Activated CD8-positive, alpha-beta memory T cell treated with anti-CD3 and anti-CD28 coated beads, Interleukin-2, amount 10 ng/mL, durations not matched to agents 7 days and 5 days (primary cell): ENCODE data around the gene CFAP77. TPM values are rescaled to one million over a fixed set of nuclear protein-coding genes. Genes with fewer than 3 reads are reported as not detected.
"Not testable (repeated sequence)": the region's sequence is repeated elsewhere in the genome, so short reads cannot be mapped to it uniquely, and the experiment has no call there.

ENCODE experiments used
- ATAC-seq: fragments of 150-1000 bp; cut with Tn5 transposase; one replicate; pipeline ENCODE4 v1.10.0; 2021; ENCODE audit warnings: moderate library complexity
- CTCF ChIA-PET: fragments of 350-600 bp; sonication (Branson Sonifier 250); formaldehyde crosslinking; loops from one replicate; lab custom pipeline; 2021; ENCODE audit warnings: antibody characterized with exemption; lab: Charles Lee
- DNase-seq: peaks from one replicate; pipeline ENCODE4 v3.0.0-alpha.2; 2020
- H3K27ac Mint-ChIP-seq: one replicate; pipeline ENCODE4 v1.8.0; 2021; ENCODE audit warnings: mild to moderate bottlenecking, mixed read lengths
- H3K27me3 Mint-ChIP-seq: one replicate; pipeline ENCODE4 v1.8.0; 2021; ENCODE audit warnings: mixed read lengths
- H3K36me3 Mint-ChIP-seq: one replicate; pipeline ENCODE4 v1.8.0; 2021; ENCODE audit warnings: mild to moderate bottlenecking, mixed read lengths
- H3K4me1 Mint-ChIP-seq: one replicate; pipeline ENCODE4 v1.8.0; 2021; ENCODE audit warnings: mixed read lengths
- H3K4me3 Mint-ChIP-seq: one replicate; pipeline ENCODE4 v1.8.0; 2021; ENCODE audit warnings: mild to moderate bottlenecking, moderate library complexity, mixed read lengths
- H3K9me3 Mint-ChIP-seq: one replicate; pipeline ENCODE4 v1.8.0; 2022; ENCODE audit warnings: low read depth, mixed read lengths
- total RNA-seq, 2 experiments: library from RNA; stranded (reverse); gene quantifications; one replicate each; pipeline ENCODE4 v1.2.3, GENCODE V29; 2021

The CFAP77 gene
- total RNA-seq: not detected

DNA sequence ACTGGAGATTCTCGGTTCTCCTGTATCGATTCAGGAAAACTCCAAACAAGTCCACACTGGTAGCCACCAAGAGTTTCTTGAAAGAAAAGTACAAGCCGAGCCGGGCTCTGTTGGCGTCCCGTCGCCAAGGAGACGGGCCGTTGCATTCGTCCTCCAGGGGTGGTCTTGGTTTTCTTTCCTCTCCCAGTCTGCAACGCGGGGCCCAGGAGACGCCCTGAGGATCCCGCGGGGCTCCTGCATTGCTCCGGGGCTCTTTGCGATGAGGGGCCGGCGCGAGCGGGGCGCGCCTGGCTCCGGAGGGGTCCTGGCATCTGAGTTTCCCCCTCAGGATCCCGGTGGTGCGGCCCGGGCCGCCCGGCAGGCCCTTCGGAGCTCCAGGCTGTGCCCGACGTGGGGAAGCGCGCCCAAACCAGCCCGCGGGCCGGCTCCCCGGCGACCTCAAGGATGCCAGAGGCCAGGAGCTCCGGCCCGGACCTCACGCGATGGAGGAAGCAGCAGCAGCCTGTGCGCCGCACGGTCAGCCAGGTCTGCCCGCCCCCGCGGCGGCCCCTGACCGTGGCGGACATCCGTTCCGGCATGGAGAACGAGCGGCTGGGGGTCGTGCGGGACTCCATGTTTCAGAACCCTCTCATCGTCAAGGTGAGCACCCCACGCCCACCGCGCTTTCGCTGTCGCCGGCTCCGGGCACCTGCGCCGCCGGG is at the start of gene CFAP77:
CFAP77 (plus strand) TSS at position 384 of the 701 bp plus-strand sequence; CDS start at position 445, 61 bp downstream.
- peak within 1 kb of the TSS; percentile 43 for H3K4me3 Mint-ChIP-seq
- H3K27ac Mint-ChIP-seq: peak within 1 kb of the TSS; percentile 28
- CTCF ChIA-PET: interaction anchor here (0.6 to 1.9 kb wide), 12 partner anchors 35 to 562 kb away, joined by 3 to 9 read pairs (median 4); no protein-coding TSS in a partner anchor
- no peaks in the 10 kb centered on the region for H3K9me3 Mint-ChIP-seq
- peaks cover 2% of the 10 kb centered on the region for H3K36me3 Mint-ChIP-seq
- DNase-seq (peak; percentile 52), ATAC-seq (peak; percentile 32)
- H3K4me1 Mint-ChIP-seq: peaks cover 38% of the 10 kb centered on the region
- peaks cover 56% of the 10 kb centered on the region for H3K27me3 Mint-ChIP-seq

DNA sequence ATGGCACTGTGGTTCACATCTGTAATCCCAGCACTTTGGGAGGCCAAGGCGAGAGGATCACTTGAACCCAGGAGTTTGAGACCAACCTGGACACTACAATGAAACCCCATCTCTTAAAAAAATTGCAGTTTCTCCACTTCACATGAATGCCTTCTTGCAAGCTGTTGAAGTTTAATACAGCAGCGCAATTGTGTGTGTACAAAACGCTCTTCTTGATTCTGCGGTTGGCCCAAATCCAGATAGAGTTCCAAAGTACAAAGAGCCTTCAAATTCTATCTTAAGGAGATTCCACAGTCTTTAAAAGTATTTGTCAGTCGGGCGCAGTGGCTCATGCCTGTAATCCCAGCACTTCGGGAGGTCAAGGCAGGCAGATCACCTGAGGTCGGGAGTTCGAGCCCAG is 45.9 kb upstream of the CFAP77 start:
- ATAC-seq (no peak), DNase-seq (no peak)
- no peaks in the 10 kb centered on the region for H3K9me3 Mint-ChIP-seq
- H3K36me3 Mint-ChIP-seq: no peaks in the 10 kb centered on the region
- H3K4me3 Mint-ChIP-seq: no peak overlapping the region
- H3K4me1 Mint-ChIP-seq: peaks cover 4% of the 10 kb centered on the region
- CTCF ChIA-PET: no interaction called here
- H3K27ac Mint-ChIP-seq: no peak overlapping the region
- H3K27me3 Mint-ChIP-seq: no peaks in the 10 kb centered on the region

DNA sequence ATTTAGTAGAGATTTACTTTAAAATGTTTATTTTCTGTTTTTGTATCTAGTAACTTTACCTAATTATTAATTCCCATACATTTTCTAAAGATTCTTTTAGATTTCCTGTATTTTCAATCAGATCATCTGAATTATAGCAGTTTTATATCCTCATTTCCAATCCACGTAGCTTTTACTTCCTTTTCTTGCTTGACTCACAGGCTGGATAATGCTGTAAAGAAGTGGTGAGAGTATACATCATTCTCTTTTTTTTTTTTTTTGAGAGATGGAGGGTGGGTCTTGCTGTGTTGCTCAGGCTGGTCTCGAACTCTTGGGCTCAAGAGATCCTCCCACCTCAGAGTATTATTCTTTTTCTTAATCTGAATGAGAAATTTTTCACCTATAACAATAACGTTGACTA is 44.0 kb upstream of the CFAP77 start:
- DNase-seq: no peak
- Mint-ChIP-seq H3K4me1 (no peaks in the 10 kb centered on the region), H3K9me3 (no peaks in the 10 kb centered on the region), H3K27ac (no peak overlapping the region), H3K4me3 (no peak overlapping the region), H3K36me3 (no peaks in the 10 kb centered on the region), H3K27me3 (no peaks in the 10 kb centered on the region)
- ATAC-seq: no peak
- CTCF ChIA-PET: interaction anchor here (1.0 to 1.4 kb wide), 3 partner anchors 11 to 97 kb away, joined by 3 to 5 read pairs (median 3); partner anchors contain the start of gene SETX

DNA sequence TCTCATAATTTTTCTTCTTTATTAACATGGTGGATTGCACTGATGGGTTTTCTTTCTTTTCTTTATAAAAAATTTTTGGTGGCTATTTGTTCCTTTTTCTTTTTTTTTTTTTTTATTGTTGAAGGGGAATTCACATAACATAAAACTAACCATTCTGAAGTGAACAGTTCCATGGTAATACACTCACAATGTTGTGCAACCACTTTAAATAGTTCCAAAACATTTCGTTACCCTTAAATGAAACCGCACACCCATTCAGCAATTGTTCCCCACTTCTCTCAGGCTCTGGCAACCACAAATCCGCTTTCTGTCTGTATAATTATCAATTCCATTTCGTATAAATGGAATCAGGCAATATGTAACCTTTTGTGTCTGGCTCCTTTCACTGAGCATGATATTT is 43.5 kb upstream of the CFAP77 start:
- H3K36me3 Mint-ChIP-seq: no peaks in the 10 kb centered on the region
- no peak for DNase-seq
- H3K27me3 Mint-ChIP-seq: no peaks in the 10 kb centered on the region
- H3K4me1 Mint-ChIP-seq: no peaks in the 10 kb centered on the region
- CTCF ChIA-PET: no interaction called here
- H3K27ac Mint-ChIP-seq: no peak overlapping the region
- no peaks in the 10 kb centered on the region for H3K9me3 Mint-ChIP-seq
- ATAC-seq: no peak
- H3K4me3 Mint-ChIP-seq: no peak overlapping the region

- Mint-ChIP-seq H3K9me3 (no peaks in the 10 kb centered on the region), H3K36me3 (no peaks in the 10 kb centered on the region), H3K4me1 (peaks cover 6% of the 10 kb centered on the region), H3K27ac (no peak overlapping the region), H3K4me3 (no peak overlapping the region), H3K27me3 (no peaks in the 10 kb centered on the region)
- ATAC-seq (no peak), DNase-seq (no peak)
- CTCF ChIA-PET: interaction anchor here (0.7 to 0.9 kb wide), 2 partner anchors 11 to 13 kb away, joined by 3 to 4 read pairs; partner anchors contain the start of gene SETX
Measured at GRCh38 chr9:132367613-132368313, 42.2 kb upstream of the CFAP77 start.

DNA sequence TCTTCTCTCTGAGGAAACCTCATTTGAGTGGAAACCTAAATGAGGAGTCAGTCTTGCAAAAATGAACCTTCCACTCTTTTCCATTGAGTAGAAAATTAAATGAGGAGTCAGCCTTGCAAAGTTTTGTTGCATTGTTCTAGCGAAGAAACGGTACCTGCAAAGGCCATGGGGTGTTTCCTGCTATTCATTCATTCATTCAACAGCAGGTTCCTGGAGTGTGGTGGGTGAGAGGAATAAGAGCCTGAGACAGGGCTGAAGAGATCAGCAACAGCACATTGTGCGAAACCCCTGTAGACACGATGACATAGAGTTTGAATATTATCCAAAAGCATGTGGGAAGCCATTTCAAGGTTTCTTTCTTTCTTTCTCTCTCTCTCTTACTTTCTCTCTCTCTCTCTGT is 40.6 kb upstream of the CFAP77 start:
- Mint-ChIP-seq H3K4me3 (no peak overlapping the region), H3K4me1 (peaks cover 16% of the 10 kb centered on the region), H3K9me3 (no peaks in the 10 kb centered on the region), H3K36me3 (peaks cover 2% of the 10 kb centered on the region), H3K27ac (no peak overlapping the region), H3K27me3 (no peaks in the 10 kb centered on the region)
- ATAC-seq (no peak), DNase-seq (no peak)
- CTCF ChIA-PET: no interaction called here

DNA sequence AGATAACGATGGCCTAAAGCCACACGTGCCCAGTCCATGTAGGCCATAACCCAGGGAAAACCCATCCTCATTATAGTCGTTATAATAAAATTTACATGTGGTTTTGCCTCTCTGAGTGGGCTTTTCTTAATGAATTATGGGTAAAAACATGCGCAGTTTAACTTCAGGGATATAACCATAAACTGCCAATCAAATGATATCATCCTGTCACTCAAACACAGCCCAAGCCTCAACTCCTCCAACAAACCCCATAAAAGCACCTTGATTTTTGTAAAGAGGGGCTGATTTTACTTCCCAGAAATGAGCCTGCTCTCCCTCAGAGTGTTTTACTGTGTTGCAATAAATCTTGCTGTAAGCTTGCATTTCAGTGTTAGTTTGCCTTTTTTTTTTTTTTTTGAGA is 39.4 kb upstream of the CFAP77 start:
- CTCF ChIA-PET: no interaction called here
- ATAC-seq: no peak
- H3K9me3 Mint-ChIP-seq: no peaks in the 10 kb centered on the region
- H3K27me3 Mint-ChIP-seq: no peaks in the 10 kb centered on the region
- peaks cover 16% of the 10 kb centered on the region for H3K4me1 Mint-ChIP-seq
- no peak overlapping the region for H3K27ac Mint-ChIP-seq
- no peak overlapping the region for H3K4me3 Mint-ChIP-seq
- peaks cover 7% of the 10 kb centered on the region for H3K36me3 Mint-ChIP-seq
- DNase-seq: no peak

DNA sequence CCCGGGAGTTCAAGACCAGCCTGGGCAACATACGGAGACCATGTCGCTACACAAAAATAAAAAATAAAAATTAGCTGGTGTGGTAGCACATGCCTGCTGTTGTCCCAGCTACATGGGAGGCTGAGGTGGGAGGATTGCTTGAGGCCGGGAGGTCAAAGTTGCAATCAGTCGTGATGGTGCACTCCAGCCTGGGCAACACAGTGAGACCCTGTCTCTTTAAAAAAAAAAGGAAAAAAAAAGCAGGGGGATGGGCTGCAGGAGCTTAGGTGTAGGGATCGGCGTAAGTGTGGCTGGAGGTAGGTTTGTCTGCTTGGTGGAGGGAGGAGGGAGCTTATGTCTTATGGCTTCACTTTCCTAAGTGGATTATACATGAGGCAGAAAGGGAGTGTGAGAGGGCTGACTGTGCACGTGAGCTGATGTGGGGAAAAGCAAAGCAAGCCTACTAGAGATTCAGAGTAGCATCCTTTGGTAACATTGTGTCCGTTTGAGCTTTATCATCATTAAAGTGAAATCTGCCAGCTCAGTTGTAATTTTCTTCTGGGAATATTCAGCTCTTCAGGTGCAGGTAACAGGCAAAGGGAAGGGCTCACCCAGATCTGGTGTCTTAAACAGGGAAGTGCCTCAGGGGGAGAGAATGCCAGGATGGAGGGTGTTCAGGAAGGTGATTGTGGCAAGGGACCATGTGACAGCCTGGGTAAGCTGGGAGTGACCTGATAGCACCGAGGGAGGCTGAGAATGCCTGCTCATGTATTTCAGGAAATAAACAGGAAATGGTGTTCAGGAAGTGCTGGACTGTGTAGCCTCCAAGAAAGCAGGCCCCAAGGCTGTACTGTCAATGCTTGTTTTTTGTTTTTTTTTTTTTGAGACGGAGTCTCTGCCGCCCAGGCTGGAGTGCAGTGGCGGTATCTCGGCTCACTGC is 37.6 kb upstream of the CFAP77 start:
- CTCF ChIA-PET: interaction anchor here (0.7 to 1.1 kb wide), 4 partner anchors 9 to 113 kb away, joined by 3 to 4 read pairs (median 3); no protein-coding TSS in a partner anchor
- no peak for DNase-seq
- Mint-ChIP-seq H3K27me3 (no peaks in the 10 kb centered on the region), H3K36me3 (peaks cover 15% of the 10 kb centered on the region), H3K9me3 (no peaks in the 10 kb centered on the region), H3K27ac (peak overlapping the region; percentile 66), H3K4me1 (peaks cover 16% of the 10 kb centered on the region), H3K4me3 (no peak overlapping the region)
- peak; percentile 45 for ATAC-seq

DNA sequence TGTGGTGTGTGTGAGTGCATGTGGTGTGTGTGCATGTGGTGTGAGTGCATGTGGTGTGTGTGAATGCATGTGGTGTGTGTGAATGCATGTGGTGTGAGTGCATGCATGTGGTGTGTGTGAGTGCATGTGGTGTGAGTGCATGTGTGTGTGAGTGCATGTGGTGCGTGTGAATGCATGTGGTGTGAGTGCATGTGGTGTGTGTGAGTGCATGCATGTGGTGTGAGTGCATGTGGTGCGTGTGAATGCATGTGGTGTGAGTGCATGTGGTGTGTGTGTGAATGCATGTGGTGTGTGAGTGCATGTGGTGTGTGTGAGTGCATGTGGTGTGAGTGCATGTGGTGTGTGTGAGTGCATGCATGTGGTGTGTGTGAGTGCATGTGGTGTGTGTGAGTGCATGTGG is 32.2 kb upstream of the CFAP77 start:
- ATAC-seq, H3K9me3 Mint-ChIP-seq, H3K27ac Mint-ChIP-seq: not testable (repeated sequence)

DNA sequence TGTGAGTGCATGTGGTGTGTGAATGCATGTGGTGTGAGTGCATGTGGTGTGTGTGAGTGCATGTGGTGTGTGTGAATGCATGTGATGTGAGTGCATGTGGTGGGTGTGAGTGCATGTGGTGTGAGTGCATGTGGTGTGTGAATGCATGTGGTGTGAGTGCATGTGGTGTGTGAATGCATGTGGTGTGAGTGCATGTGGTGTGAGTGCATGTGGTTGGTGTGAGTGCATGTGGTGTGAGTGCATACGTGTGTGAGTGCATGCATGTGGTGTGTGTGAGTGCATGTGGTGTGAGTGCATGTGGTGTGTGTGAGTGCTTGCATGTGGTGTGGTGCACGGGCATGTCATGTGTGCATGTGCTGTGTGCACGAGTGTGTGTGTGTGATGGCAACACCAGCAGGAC is 31.6 kb upstream of the CFAP77 start:
- not testable (repeated sequence) for DNase-seq, H3K9me3 Mint-ChIP-seq, H3K27ac Mint-ChIP-seq, H3K4me3 Mint-ChIP-seq, H3K27me3 Mint-ChIP-seq, ATAC-seq
- Mint-ChIP-seq H3K36me3 (peaks cover 35% of the 10 kb centered on the region), H3K4me1 (peaks cover 19% of the 10 kb centered on the region)
- CTCF ChIA-PET: interaction anchor here (0.8 kb wide), 1 partner anchor 10 kb away, joined by 3 read pairs; no protein-coding TSS in a partner anchor

More for the DNA sequence above, 32.2 kb upstream of the CFAP77 start:
- Mint-ChIP-seq H3K4me1 (peaks cover 20% of the 10 kb centered on the region), H3K36me3 (peaks cover 32% of the 10 kb centered on the region)
- CTCF ChIA-PET, H3K27me3 Mint-ChIP-seq, DNase-seq, H3K4me3 Mint-ChIP-seq: not testable (repeated sequence)

- no peak for ATAC-seq
- peaks cover 30% of the 10 kb centered on the region for H3K4me1 Mint-ChIP-seq
- H3K36me3 Mint-ChIP-seq: peaks cover 45% of the 10 kb centered on the region
- peak overlapping the region; percentile 0 for H3K27ac Mint-ChIP-seq
- CTCF ChIA-PET: interaction anchor here (0.5 to 1.4 kb wide), 2 partner anchors 31 to 79 kb away, joined by 3 to 4 read pairs; no protein-coding TSS in a partner anchor
- no peaks in the 10 kb centered on the region for H3K27me3 Mint-ChIP-seq
- no peaks in the 10 kb centered on the region for H3K9me3 Mint-ChIP-seq
- H3K4me3 Mint-ChIP-seq: no peak overlapping the region
- DNase-seq: no peak
Measured at GRCh38 chr9:132381966-132382541, 28.0 kb upstream of the CFAP77 start.

- Mint-ChIP-seq H3K4me1 (peaks cover 30% of the 10 kb centered on the region), H3K4me3 (no peak overlapping the region), H3K36me3 (peaks cover 55% of the 10 kb centered on the region), H3K9me3 (no peaks in the 10 kb centered on the region), H3K27me3 (no peaks in the 10 kb centered on the region), H3K27ac (peak overlapping the region; percentile 67)
- ATAC-seq (no peak), DNase-seq (no peak)
- CTCF ChIA-PET: interaction anchor here (1.1 kb wide), 1 partner anchor 33 kb away, joined by 3 read pairs; no protein-coding TSS in a partner anchor
Measured at GRCh38 chr9:132383462-132383883, 26.5 kb upstream of the CFAP77 start.
